ENCODE measurements around the gene LMBR1.
A peak's percentile ranks its signal among the peaks of the same experiment; 100 is the strongest.
"Not testable (repeated sequence)": the region's sequence is repeated elsewhere in the genome, so short reads cannot be mapped to it uniquely, and the experiment has no call there.

The LMBR1 gene

GRCh38 chr7:156843582-156843981 is 49.4 kb downstream of the LMBR1 start:
- not testable (repeated sequence) for DNase-seq

DNA sequence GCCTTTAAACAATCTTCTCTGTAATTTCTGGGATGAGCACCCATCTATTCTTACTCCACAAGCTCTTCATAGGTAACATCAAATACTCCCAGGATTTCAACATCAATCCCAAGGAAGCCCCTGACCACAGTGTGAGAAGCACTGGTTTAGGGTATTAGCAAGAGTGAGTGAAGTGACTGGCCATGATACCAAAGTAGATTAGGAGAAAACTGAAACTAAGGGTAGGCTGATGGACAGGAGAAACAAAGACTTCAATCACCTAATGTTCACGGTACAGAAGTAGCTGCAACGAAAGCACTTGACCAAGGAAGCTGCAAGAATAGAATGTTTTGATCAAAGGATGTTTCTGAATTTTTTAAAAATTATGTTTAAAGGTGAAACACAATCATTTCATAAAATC is 49.8 kb downstream of the LMBR1 start:
- no peak for DNase-seq

DNA sequence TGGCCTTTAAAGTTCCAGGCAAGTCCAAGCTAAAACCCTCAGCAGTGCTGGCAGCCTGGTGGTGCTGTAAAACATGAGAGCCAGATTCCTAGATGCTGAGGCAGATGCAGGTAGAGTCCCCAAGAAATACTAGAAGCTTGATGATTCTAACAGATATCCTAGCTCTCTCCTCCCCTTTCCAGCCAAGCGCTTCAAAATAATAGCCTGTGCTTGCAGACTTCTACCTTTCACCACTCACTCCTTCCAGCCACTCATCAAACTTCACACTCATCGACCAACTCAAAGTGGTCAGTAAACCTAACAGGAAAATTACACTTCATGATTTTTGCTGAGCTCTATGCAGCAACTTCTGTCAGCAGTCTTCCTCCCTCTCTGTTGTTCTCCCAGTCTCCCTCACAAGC is 50.2 kb downstream of the LMBR1 start:
- no peak for DNase-seq

GRCh38 chr7:156842317-156842716 is 50.7 kb downstream of the LMBR1 start:
- no peak for DNase-seq

DNA sequence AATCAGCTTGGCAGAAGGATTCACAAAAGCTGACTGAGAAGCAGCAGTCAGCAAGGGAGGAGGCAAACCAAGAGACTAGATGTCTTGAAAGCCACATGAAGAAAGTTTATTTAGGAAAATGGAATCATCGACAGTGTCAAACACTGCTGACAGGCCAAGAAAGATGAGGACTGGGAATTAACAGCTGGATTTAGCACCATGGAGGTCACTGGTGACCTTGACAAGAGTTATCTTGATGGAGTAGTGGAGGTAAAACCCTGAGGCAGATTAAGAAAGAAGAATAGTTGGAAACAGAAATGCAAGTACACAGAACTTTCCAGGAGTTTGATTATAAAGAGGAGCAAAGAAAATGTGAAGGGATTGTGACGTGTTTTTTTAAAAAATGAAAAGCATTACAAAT is 51.5 kb downstream of the LMBR1 start:
- no peak for DNase-seq

- DNase-seq: no peak
These were observed 52.8 kb downstream of the LMBR1 start for GRCh38 chr7:156840134-156840533.

- no peak for DNase-seq
These were observed 56.5 kb downstream of the LMBR1 start for GRCh38 chr7:156836443-156836842.

GRCh38 chr7:156834462-156834861 is 58.5 kb downstream of the LMBR1 start:
- no peak for DNase-seq

DNA sequence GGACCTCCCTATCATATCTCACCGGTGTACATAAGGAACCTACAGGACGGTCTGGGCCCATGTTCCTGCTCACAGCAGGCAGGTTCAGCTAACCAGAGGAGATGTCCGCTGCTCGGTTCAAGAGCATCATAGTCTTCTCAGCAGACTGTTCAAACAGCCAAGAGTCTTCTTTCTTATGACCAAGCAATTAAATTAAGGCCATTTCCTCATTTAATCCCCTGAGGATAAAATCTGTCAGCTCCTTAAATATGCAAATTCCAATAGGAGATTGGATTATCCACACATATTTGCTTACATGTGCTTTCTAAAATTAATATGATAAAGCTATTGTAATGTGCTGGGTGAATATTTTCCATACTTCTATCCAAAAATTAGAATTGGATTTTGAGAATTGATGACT is 59.7 kb downstream of the LMBR1 start:
- DNase-seq: no peak

DNA sequence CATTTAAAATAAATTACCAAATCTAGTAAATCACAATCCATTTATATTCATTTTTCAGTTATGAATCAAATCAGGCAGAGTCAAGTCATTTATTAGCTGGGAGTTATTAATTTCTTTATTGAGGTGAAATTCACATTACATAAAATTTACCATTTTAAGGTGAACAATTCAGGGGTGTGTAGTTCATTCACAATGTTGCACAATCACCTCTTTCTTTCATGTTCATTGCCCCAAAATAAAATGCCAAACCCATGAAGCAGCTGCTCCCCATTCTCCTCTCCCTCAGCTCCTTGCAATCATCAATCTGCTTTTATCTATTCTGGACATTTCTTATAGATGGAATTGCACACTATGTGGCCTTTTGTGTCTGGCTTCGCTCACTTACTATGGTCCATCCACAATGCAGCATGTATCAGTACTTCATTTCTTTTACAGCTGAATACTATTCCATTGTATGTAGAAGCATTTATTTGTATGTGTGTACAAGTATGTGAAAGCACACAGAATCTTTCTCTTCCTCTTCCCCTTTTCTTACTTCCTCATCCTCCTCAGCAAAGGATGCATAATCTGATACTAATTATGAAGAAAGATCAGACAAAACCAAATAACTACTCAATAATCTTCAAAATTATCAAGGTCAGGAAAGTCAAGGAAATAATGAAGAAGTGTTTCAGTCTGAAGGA is 60.6 kb downstream of the LMBR1 start:
- DNase-seq: no peak

GRCh38 chr7:156829669-156830336 is 63.2 kb downstream of the LMBR1 start:
- no peak for DNase-seq

DNA sequence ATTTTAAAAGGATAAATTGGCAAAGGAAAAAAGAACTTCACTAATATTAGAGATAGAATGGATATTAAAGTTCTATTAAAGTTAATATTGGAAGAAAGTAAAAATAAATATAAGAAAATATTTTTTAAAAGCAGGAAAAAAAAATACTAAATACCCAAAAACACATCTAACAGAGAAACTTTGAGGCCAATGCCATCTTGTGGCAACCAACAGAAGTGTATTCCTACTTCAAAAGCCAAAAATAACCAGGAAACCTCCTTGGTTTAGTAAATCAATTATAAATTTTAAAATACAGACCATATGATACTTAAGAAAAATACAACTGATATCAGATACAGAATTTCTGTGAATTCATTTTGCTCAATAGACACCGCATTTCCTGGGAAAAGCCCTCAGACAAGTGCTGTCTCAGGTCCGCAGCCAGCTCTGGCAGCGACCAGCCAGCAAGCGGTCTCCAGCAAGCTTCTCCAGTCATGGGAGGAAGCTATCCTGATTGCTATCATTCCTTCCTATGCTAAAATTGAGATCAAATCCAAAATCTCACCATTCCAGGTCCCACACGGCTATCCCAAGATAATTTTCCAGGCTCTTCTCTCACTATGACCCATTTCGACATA is 65.3 kb downstream of the LMBR1 start:
- peak in 1 of 2 experiments; percentile 20 for DNase-seq

- DNase-seq: no peak
These were observed 69.5 kb downstream of the LMBR1 start for GRCh38 chr7:156823435-156823834.

DNA sequence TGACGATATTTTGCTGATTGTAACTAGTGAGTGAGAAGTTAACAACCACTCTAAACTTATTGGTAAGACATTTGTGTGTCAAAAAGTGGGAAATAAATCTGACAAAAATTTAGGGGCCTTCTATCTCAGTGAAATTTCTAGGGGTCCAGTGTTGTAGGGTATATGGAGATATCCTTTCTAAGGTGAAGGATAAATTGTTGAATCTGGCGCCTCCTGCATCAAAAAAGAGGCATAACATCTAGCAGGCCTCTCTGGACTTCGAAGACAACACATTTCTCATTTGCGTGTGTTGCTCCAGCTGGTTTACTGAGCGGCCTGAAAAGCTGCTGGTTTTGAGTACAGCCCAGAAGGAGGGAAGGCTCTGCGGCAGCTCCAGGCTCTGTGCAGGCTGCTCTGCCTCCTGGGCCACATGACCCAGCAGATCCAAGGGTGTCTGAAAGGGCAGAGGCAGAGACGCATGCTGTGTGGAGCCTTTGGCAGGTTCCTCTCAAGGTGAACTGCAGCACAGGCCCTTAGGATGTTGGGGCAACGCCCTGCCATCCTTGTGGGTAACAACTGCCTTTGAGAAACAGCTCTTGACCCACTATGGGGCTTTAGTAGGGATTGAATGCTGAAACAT is 72.4 kb downstream of the LMBR1 start:
- DNase-seq: no peak

DNA sequence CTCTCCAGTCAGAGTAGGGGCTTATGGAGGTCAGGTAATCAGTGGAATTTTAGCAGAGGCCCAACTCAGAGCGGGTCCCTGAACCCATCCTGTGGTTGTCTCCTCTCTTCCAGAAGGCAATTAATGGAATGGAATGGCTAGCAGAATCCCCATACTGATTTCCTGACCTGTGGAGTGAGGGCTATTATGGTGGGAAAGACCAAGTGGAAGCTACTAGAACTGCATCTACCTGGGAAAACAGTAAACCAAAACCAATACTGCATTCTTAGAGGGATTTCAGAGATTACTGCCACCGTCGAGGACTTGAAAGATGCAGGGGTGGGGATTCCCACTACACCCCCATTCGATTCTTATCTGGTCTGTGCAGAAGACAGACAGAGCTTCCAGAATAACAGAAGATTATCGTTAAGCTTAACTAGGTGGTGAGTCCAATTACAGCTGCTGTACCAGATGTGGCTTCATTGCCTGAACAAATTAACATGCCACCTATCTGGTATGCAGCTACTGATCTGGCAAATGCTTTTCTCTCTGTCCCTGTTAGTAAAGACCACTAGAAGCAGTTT is 73.2 kb downstream of the LMBR1 start:
- no peak for DNase-seq

GRCh38 chr7:156818133-156818532 is 74.8 kb downstream of the LMBR1 start:
- DNase-seq: no peak

DNA sequence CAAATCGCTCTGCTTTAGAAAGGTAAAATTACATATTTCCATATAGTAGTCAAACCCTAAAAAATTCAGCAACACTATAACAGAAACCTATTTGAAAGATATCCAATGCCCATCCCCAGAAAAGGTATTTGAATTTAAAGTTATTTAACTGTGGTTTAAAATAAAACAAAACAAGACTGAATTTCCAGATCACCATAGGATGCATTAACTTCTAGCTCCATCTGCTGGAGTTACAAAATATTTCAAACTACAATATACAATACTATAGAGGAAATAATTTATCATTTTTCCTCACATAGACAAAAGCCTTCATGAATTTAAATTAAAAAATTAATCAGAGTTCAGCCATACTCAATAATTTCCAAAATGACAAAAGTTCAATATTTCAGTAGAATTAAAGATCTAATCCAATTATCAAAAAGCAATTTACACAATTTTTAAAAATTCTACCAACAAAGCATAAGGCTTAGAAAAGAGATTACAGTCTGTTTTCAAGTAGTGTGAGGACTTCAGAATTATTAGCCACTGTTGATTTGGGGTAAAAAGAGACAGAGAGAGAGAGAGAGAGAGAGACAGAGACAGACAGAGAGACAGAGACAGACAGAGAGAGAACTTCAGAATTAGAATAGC is 75.9 kb downstream of the LMBR1 start:
- peak in 1 of 2 experiments; percentile 11 for DNase-seq

DNA sequence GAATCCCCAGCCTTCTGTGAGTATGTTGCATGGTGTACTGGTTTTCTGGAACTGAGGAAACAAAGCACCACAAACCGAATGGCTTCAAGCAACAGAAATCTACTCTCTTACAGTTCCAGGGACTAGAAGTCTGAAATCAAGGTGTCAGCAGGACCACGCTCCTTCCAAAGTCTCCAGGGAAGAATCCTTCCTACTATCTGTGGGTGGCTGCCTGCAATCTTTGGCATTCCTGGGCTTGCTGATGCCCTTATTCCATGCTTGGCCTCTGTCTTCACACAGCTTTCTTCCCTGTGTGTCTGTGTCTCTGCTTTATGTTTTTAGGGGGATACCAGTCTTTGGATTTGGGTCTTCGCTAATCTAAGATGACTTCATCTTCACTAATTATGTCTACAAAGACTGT is 81.3 kb downstream of the LMBR1 start:
- DNase-seq: no peak

DNA sequence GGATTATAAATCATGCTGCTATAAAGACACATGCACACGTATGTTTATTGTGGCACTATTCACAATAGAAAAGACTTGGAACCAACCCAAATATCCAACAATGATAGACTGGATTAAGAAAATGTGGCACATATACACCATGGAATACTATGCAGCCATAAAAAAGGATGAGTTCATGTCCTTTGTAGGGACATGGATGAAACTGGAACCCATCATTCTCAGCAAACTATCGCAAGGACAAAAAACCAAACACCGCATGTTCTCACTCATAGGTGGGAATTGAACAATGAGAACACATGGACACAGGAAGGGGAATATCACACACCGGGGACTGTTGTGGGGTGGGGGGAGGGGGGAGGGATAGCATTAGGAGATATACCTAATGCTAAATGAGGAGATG is 89.3 kb downstream of the LMBR1 start:
- DNase-seq: not testable (repeated sequence)

GRCh38 chr7:156802214-156802613 is 90.8 kb downstream of the LMBR1 start:
- no peak for DNase-seq

DNA sequence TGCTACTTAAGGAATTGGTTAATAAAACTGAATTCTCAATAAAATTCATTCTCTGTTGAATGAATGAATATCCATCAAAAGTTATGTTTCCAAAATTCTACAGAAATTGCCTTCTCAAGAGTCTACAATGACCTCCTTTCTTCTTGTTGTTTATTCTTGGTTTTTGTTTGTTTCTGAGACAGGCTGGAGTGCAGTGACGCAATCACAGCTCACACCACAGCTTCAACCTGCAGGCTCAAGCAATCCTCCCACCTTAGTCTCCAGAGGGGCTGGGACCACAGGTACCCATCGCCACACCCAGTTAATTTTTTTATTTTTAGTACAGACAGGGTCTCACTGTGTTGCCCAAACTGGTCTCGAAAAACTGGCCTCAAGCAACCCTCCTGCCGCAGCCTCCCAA is 97.6 kb downstream of the LMBR1 start:
- DNase-seq: no peak

DNA sequence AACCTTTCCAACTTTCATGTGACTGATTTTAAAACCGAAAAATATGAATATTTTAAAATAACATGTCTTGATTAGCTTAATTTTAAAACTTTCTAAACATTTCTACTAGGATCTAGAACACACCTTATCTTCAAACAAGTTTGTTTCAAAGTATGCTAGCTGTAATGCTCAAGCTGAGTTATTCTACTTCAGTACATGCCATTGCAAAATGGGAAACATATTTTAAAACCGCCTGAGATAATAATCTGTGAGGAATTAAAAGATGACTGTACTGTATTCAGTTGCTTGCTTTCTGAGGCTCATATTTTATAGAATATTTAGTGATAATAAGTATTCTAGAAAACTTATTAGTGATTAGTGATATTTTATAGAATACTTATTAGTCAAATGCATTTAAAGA is 99.6 kb downstream of the LMBR1 start:
- DNase-seq: no peak

DNA sequence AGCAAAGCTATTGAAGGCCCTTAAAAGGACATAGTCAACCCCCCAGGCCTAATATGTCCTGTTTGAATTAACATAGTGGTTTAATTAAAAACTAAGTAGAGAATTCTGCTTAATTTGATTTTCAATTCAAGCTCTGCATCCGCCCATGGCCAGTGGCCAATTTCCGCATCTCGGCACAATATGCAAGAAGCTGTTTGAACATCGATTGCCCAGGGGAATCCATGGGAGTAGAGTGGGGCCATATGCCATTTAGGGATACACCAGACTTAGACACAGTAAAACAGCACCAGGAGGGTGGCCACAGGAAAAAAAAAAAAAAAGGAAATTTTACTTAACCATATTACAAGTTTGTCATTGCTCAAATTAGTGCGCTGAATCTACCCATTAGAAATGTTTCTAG is 100.4 kb downstream of the LMBR1 start:
- DNase-seq: peak in 1 of 2 experiments; percentile 13
